ENCODE measurements around the gene HOXA7.

Gene HOXA7

GRCh38 chr7:27118580-27118979, 37.9 kb downstream of the HOXA7 start:
- no peak for DNase-seq (ENCODE audit: low spot score)

GRCh38 chr7:27117887-27118491, 38.5 kb downstream of the HOXA7 start:
- no peak for DNase-seq (ENCODE audit: low spot score)

GRCh38 chr7:27116962-27117886, 39.3 kb downstream of the HOXA7 start:
- DNase-seq (ENCODE audit: low spot score) = no peak

GRCh38 chr7:27116031-27116961, 40.2 kb downstream of the HOXA7 start:
- no peak for DNase-seq (ENCODE audit: low spot score)

DNA sequence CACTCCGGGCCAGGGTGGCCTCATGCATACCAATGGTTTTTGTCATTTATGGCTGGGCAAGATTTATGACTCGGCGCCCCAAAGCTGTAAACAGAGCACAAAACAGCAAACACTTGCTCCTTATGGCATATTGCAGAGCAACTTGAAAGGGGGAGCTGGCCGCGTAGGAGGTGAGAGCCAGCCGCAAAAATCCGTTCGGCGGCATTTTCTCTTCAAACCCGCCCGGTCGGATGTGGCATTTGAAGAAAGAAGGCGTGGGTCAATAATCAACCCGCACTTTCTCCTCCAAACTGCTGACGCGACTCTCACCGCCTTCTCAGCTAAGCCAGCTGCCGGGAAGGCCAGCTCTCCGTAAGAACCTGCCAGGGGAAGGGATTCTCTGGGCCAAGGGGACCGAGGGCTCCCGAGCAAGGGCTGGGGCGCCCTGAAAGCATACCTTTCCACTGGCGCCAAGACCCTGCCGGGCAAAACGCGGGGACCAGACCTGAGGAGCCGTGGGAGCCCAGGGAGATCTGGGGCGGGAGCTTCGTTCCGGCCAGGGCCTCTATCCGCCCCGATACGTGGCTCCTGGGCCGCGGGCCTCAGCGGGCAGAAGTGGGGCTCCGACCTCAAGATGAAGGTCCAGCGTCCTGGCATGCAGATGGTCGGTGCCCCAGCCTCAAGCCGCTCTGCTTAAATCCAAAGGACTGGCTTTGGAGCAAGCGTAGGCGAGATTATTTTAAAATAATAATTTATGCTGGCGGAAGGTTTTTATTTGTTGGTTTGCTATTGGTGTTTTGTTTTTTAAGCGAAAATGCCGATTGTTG, 41.1 kb downstream of the HOXA7 start:
- DNase-seq (ENCODE audit: low spot score) = peak; percentile 96

DNA sequence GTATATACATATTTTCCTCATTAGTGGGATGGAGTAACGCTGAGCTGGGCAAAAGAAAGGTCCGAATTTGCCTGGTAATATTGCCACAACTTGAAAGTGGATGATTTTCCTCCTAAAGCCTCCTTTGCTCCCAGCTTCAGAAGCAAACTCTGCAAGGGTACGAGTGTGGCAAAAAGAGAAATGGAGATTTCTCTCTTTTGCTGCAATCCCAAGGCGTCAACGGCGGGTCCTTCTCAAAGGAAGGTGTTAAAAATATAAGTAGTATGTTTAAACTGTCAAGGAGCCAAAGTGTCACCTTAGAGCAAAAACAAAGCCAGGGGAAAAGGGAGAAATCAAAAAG, 41.6 kb downstream of the HOXA7 start:
- DNase-seq (ENCODE audit: low spot score) = no peak

- DNase-seq (ENCODE audit: low spot score) = no peak
Measured at GRCh38 chr7:27113991-27114769, 42.3 kb downstream of the HOXA7 start.

GRCh38 chr7:27112955-27113949, 43.2 kb downstream of the HOXA7 start:
- no peak for DNase-seq (ENCODE audit: low spot score)

DNA sequence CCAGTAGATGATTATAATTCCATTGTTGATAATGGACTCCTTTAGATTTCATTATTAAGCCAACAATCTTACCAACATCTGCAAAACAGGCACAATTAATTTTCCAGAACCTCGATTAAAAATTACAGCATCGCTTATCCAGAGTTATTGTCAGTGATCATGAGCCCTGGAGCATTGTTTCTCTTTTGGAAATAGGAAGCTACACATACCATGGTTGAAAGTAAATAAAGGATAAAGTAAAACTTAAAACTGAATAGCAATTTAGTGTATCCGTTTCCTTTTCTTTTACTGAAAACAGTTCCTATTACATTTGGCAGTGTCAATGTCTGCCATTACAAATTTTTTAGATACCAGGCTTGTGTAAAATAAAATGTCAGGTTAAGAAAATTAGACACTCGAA, 44.1 kb downstream of the HOXA7 start:
- DNase-seq (ENCODE audit: low spot score) = no peak

- DNase-seq (ENCODE audit: low spot score) = no peak
Measured at GRCh38 chr7:27111751-27112277, 44.7 kb downstream of the HOXA7 start.

DNA sequence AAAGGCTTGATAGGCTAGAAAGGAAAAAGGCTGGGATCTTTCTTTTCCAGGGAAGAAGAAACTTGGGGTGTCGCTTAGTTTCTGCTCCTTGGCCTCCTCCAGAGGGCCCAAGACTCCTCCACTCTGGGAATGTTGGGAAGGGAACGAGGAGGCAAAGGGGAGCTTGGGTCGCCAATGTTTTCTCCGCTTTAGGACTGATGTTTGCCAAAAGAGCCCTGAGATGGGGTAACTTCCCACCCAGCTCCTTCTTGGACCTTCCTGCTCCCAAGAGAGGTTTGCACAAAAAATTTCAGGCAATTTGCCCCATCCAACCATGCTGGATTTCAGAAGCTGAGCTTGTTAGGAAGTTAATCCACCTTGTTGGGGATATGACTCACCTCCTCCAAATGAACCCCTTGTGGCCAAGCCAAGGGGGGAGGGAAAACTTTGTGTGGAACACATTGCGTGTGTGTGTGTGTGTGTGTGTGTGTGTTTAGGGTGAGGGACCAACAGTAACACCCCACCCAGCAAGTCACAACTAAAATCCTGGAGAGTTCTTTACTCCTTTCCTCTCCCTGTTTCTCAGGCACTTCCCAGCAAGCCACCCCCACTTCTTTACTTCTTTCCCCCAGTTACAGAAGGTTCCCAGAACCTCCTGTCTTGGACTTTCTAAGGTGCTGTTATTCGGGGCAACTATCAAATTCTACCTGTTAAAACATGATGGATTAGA, 45.3 kb downstream of the HOXA7 start:
- no peak for DNase-seq (ENCODE audit: low spot score)

- DNase-seq (ENCODE audit: low spot score) = no peak
Measured at GRCh38 chr7:27110186-27111031, 46.1 kb downstream of the HOXA7 start.

- no peak for DNase-seq (ENCODE audit: low spot score)
Measured at GRCh38 chr7:27109466-27110185, 46.8 kb downstream of the HOXA7 start.

GRCh38 chr7:27108390-27109127, 47.9 kb downstream of the HOXA7 start:
- DNase-seq (ENCODE audit: low spot score) = no peak

DNA sequence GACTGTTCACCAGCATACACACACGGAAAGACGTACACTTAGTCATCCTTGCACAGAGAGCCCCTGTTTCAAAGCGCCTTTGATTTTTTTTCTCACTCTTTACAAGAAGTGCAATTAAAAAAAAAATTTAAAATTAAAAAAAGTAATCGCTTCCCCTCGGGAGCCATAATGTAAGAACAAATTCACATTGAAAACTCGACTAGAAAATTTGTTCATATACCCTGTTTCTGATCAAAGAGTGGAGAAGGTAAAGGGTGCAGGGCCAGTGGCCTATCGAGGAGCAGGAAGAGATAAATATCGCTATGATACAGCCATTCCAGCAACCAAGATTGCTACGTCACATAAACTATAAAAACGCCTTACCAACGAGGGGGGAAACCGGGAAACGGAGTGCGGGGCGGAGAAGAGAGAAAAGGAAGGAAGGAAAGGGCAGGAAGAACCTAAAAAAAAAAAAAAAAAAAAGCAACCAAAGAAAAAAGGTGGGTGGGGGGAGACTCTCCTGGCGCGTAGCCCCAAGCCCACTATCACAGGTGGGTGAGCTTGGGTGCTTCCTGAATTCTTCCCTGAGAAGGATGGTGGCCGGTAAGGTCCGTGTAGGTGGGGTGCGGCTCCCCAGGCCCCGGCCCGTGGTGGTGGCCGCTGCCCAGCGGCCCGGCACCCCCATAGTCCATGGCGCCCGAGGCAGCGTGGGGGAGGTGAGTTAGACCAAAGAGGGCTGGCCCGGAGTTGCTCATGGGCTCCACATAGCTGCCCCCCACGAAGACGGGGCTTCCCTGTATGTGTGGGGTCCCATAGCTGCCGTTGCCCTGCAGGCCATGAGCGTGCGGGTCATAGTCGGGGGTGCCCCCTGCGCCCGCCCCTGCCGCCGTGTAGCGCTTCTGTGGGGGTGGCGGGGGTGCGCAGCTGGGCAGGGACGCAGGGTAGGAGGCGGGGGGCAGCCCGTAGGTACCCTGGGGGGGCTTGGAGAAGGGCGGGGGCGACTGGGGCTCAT, 48.8 kb downstream of the HOXA7 start:
- no peak for DNase-seq (ENCODE audit: low spot score)

Data from SW480 (cell line).